GM18508 (cell line): ENCODE data around the gene TSHZ1.

Experiments
- ATAC-seq: cut with Tn5 transposase; IDR thresholded peaks from one replicate; pipeline ENCODE4 v1.9.1; 2021; ENCODE audit warnings: moderate number of reproducible peaks; ENCODE audit not compliant: insufficient read depth, unreplicated experiment

Gene TSHZ1

GRCh38 chr18:75219745-75220375, 9.3 kb downstream of the TSHZ1 start:
- no peak for ATAC-seq

- ATAC-seq = no peak
Observed at GRCh38 chr18:75220551-75221355, 10.2 kb downstream of the TSHZ1 start.

GRCh38 chr18:75221397-75221796, 10.8 kb downstream of the TSHZ1 start:
- no peak for ATAC-seq

- ATAC-seq = no peak
Observed at GRCh38 chr18:75221897-75222296, 11.3 kb downstream of the TSHZ1 start.

- no peak for ATAC-seq
Observed at GRCh38 chr18:75222407-75222806, 11.8 kb downstream of the TSHZ1 start.

- no peak for ATAC-seq
Observed at GRCh38 chr18:75223687-75224347, 13.2 kb downstream of the TSHZ1 start.

- no peak for ATAC-seq
Observed at GRCh38 chr18:75226286-75226955, 15.8 kb downstream of the TSHZ1 start.

- ATAC-seq = no peak
Observed at GRCh38 chr18:75226956-75227316, 16.3 kb downstream of the TSHZ1 start.

GRCh38 chr18:75227535-75228296, 17.1 kb downstream of the TSHZ1 start:
- no peak for ATAC-seq

GRCh38 chr18:75228967-75229366, 18.4 kb downstream of the TSHZ1 start:
- ATAC-seq = no peak

GRCh38 chr18:75229437-75229836, 18.8 kb downstream of the TSHZ1 start:
- ATAC-seq = no peak

GRCh38 chr18:75230163-75231052, 19.8 kb downstream of the TSHZ1 start:
- ATAC-seq = no peak

- no peak for ATAC-seq
Observed at GRCh38 chr18:75231053-75231406, 20.4 kb downstream of the TSHZ1 start.

- no peak for ATAC-seq
Observed at GRCh38 chr18:75234901-75235300, 24.3 kb downstream of the TSHZ1 start.

- ATAC-seq = no peak
Observed at GRCh38 chr18:75235896-75236295, 25.3 kb downstream of the TSHZ1 start.

GRCh38 chr18:75238100-75238499, 27.5 kb downstream of the TSHZ1 start:
- ATAC-seq = no peak

GRCh38 chr18:75238786-75239185, 28.2 kb downstream of the TSHZ1 start:
- ATAC-seq = no peak

- no peak for ATAC-seq
Observed at GRCh38 chr18:75240433-75240832, 29.8 kb downstream of the TSHZ1 start.

- ATAC-seq = no peak
Observed at GRCh38 chr18:75241705-75242104, 31.1 kb downstream of the TSHZ1 start.
